Stimulated activated naive CD8-positive, alpha-beta T cell treated with anti-CD3 and anti-CD28 coated beads, Interleukin-15, Interleukin-2, amounts not matched to agents 100 ng/mL and 50 ng/mL, for 24 hours (primary cell): Measurements from ENCODE around the gene RNF114.
"Not testable (repeated sequence)": the region's sequence is repeated elsewhere in the genome, so short reads cannot be mapped to it uniquely, and the experiment has no call there.

ENCODE experiments used
- H3K27ac Mint-ChIP-seq: one replicate; pipeline ENCODE4 v1.8.0; 2021; ENCODE audit warnings: mild to moderate bottlenecking, mixed read lengths
- H3K27me3 Mint-ChIP-seq: one replicate; pipeline ENCODE4 v1.8.0; 2021; ENCODE audit warnings: mixed read lengths
- H3K36me3 Mint-ChIP-seq: one replicate; pipeline ENCODE4 v1.8.0; 2021; ENCODE audit warnings: low read depth, mixed read lengths
- H3K4me1 Mint-ChIP-seq: one replicate; pipeline ENCODE4 v1.8.0; 2021; ENCODE audit warnings: low read depth, mixed read lengths
- H3K4me3 Mint-ChIP-seq: one replicate; pipeline ENCODE4 v1.8.0; 2021; ENCODE audit warnings: mild to moderate bottlenecking, mixed read lengths
- H3K9me3 Mint-ChIP-seq: one replicate; pipeline ENCODE4 v1.8.0; 2021; ENCODE audit warnings: mixed read lengths

Gene RNF114

DNA sequence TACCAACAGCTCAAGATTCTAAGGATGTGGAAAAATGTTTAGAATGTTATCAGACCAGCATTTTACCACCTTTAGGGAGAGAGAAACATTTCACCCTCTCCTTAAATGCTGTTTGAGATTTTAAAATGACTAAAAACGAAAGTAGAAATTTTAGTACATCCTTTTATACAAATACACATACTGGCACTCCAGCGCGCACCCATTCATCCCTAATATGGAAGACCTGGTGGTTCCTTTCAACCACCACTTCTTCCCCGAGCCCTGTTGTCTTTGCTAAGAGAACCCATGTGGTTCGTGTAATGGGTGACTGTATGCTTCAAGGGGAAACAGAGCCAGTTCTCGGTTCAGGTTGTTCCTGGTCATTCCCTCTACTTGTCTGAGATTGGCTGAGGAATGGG, 42.1 kb upstream of the RNF114 start:
- Mint-ChIP-seq H3K27ac (peak overlapping the region; percentile 99), H3K4me1 (peaks cover 35% of the 10 kb centered on the region), H3K4me3 (peak overlapping the region; percentile 73), H3K36me3 (peaks cover 4% of the 10 kb centered on the region), H3K27me3 (no peaks in the 10 kb centered on the region), H3K9me3 (no peaks in the 10 kb centered on the region)

DNA sequence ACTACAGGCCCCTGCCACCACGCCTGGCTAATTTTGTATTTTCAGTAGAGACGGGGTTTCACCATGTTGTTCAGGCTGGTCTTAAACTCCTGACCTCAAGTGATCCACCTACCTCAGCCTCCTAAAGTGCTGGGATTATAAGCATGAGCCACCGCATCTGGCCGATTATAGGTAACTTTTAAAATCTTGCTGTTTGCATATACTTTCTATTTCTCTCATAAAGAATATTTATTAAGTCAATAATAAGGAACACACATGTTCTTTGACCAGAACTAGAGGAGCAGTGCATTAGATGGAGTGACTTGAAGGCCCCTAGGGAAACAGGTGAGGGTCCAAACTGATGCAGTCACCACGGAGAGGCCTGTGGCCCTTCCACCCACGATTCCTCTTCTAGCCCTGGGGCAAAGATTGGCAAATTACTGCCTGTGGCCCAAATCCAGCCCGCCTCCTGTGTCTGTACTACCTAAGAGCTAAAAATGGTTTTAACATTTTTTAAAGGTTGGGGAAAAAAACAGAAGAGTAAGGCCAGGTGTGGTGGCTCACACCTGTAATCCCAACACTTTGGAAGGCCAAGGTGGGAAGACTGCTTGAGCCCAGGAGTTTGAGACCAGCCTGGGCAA, 40.6 kb upstream of the RNF114 start:
- H3K27me3 Mint-ChIP-seq, result not testable (repeated sequence)

DNA sequence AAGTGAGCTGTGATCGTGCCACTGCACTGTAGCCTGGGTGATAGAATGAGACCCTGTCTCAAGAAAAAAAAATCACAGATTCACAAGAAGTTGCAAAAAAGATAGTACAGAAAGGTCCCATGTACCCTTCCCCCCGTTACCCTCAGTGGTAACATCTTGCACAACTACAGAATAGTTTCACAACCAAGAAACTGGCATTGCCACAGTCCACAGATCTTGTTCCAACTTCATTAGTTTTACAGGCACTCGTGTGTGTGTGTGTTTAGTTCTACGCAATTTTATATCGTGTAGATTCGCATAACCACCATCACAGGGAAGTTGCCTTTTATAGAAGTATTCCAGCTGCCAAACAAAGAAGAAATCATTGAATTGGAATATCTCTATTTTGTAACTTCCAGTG, 40.0 kb upstream of the RNF114 start:
- no peak overlapping the region for H3K27ac Mint-ChIP-seq
- no peak overlapping the region for H3K4me3 Mint-ChIP-seq
- peaks cover 35% of the 10 kb centered on the region for H3K4me1 Mint-ChIP-seq
- no peaks in the 10 kb centered on the region for H3K36me3 Mint-ChIP-seq
- no peaks in the 10 kb centered on the region for H3K27me3 Mint-ChIP-seq
- H3K9me3 Mint-ChIP-seq, result no peaks in the 10 kb centered on the region

More for the DNA sequence above, 40.6 kb upstream of the RNF114 start:
- H3K4me1 Mint-ChIP-seq, result peaks cover 35% of the 10 kb centered on the region
- not testable (repeated sequence) for H3K36me3 Mint-ChIP-seq, H3K27ac Mint-ChIP-seq, H3K9me3 Mint-ChIP-seq, H3K4me3 Mint-ChIP-seq

DNA sequence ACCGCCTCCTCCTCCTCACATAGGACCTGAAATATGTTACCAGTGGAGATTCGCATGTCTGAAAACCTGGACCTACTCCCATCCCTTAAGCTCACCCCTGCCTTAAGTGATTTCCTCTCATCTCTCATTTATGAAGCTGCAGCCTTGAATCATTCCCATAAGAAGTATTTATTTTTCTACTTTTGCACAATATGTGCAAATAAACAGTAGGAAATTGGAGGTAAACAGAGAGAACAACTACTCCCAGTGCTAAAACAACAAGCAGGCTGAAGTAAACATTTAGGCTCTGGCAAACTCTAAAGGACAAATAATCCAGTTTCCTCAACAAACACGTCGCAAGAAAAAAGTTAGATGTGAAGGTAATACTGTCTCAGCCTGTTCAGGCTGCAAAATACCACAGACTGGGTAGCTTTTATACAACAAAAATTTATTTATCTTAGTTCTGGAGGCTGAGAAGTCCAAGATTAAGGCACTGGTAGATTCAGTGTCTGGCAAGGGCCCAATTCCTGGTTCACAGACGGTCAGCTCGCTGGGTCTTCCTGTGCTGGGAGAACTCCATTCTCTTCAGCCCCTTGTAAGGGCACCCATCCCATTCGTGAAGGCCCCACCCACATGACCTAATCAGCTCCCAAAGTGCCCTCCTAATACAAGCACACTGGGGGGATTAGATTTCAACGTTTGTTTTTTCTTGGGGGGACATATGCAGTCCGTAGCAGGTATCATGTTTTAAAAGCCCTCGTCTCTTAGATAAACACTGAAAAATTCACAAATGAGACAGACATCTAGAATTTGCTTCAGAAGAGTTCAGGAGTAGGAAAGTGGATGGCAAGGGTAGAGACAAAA, 36.4 kb upstream of the RNF114 start:
- no peak overlapping the region for H3K27ac Mint-ChIP-seq
- H3K4me1 Mint-ChIP-seq, result peaks cover 4% of the 10 kb centered on the region
- H3K9me3 Mint-ChIP-seq, result no peaks in the 10 kb centered on the region
- peaks cover 18% of the 10 kb centered on the region for H3K36me3 Mint-ChIP-seq
- H3K27me3 Mint-ChIP-seq, result no peaks in the 10 kb centered on the region
- no peak overlapping the region for H3K4me3 Mint-ChIP-seq

DNA sequence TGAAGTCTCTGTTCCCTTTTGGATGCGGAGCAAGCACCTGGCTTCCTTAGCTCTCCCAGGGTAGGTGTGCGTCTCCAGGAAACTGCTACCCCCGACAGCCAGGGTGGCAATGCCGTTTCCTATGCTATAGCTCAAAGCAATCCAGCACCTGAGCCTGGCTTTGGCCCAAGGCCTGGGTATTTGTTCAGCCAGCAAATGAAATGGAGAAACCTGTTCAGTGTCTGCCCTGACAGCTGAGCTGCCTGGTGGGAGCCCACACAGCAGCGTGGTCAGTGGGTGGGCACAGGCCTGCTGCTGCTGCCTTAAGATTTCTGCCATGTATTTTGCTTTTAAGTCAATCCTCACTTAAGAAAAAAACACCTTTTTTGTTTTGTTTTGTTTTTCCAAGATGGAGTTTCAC, 34.6 kb upstream of the RNF114 start:
- Mint-ChIP-seq H3K4me3 (no peak overlapping the region), H3K27me3 (no peaks in the 10 kb centered on the region), H3K27ac (no peak overlapping the region), H3K9me3 (no peaks in the 10 kb centered on the region), H3K36me3 (peaks cover 33% of the 10 kb centered on the region), H3K4me1 (no peaks in the 10 kb centered on the region)

DNA sequence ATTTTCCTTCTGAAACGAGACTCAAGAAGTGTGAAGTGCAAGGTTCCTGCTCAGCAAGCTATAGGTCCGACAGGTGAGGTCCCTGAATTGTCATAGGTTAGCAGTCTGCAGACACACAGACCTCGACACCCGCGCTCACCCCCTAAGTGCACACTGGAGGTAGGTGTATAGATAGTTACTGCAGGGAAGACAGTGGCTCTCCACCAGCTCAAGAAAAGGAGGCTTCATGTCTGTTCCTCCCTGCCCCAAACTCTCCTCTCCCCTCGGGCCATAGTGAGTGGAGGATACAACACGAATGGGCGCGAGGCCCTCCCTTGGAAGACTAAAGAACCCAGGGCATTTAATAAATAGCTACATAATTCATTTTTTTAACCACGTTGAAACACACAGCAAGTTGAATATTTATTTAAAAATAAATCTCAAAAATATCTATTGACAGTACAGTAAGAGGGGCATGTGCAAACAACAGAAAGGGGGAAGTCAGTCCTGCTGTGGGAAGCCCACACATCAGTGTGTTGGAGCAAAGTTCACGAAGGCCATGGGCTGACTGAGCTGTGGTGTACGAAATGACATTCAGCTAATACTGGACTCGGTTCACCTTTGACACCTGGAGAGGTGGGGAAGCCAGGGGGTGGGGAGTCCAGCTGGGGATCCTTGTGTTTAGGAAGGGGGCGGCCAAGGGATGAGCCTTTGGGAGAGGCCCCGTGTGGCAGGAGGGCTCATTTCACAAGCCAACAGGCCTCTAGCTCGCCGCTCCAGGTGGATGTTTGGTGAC, 31.6 kb upstream of the RNF114 start:
- Mint-ChIP-seq H3K4me1 (no peaks in the 10 kb centered on the region), H3K27ac (no peak overlapping the region), H3K36me3 (peaks cover 49% of the 10 kb centered on the region), H3K9me3 (no peaks in the 10 kb centered on the region), H3K4me3 (no peak overlapping the region), H3K27me3 (no peaks in the 10 kb centered on the region)

DNA sequence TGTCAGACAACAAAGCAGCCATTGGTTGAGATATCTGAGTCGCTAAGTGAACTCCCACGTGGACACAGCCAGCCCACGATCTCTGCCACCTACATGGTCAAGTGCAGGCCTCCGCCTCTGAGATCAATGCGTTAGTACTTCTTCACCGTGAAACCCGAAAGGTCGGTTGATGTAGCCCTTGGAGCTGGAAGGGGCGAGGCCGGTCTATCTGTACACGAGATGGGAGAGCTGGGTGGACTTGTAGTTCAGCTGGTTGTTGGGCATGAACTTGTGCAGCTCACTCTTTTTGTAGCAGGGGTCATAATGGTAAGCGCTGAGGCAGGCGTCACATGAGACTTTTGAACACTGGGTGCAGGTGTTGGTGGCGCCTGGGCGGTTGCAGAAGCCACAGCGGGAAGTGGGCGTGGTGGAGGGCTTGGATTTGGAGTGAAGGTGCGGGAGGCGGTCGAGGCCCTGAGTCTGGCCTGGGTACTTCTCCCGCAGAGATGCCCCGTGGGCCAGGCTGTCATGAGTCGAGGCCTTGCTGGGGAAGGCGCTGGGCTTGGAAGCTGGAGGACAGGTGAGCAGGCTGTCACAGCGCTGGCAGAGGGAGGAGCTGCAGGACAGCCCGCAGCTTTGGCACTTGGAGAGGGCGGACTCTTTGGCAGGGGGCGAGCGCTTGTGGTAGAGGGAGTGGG, 30.6 kb upstream of the RNF114 start:
- no peaks in the 10 kb centered on the region for H3K9me3 Mint-ChIP-seq
- H3K4me1 Mint-ChIP-seq, result no peaks in the 10 kb centered on the region
- no peak overlapping the region for H3K4me3 Mint-ChIP-seq
- H3K36me3 Mint-ChIP-seq, result peaks cover 51% of the 10 kb centered on the region
- H3K27me3 Mint-ChIP-seq, result no peaks in the 10 kb centered on the region
- no peak overlapping the region for H3K27ac Mint-ChIP-seq

DNA sequence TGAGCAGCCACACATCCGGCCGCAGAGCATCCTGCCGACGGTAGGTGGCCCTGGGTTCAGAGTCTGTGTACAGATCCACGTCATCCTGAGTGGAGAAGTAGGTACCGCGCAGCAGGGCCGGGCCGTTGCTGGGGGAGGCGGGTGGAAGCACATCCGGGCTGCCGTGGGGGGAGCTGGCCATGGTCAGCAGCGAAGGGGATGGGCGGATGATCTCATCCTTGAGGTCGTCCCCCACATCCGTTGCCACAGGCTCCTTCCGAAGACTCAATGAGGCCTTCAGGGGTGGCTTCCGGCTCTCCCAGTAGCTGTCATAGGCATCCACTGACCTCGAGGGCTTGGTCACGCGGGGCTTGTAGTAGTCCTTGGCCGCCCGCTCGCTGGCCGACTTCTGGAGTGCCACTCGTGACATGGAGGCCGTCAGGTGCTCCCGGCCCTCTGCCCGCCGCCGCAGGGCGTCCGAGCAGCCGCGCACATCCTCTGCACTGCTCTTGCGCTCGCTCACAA, 30.0 kb upstream of the RNF114 start:
- Mint-ChIP-seq H3K27me3 (no peaks in the 10 kb centered on the region), H3K4me1 (no peaks in the 10 kb centered on the region), H3K27ac (no peak overlapping the region), H3K36me3 (peaks cover 51% of the 10 kb centered on the region), H3K9me3 (no peaks in the 10 kb centered on the region), H3K4me3 (no peak overlapping the region)

DNA sequence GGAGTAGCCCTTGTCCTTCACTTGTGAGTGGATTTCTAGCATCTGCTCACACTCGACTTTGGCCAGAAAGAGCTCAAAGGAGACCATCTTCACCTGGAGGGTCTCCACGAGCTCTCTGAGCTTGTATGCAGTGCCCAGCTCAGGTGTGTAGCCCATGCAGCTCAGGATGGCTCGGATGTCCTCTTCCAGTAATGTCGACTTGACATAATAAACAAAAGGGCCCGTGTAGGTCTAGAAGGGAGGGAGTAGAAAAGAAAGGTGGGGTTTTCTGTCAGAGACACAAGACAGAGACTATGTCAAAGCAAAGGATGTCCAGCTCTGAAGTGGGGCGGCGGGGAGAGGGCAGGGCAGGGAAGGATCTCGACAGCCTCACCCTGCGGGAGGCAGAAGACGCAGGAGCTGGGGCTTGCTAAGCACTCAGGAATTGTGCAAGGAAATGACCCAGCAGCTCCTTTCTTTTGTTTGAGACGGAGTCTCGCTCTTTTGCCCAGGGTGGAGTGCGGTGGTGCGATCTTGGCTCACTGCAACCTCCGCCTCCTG, 29.5 kb upstream of the RNF114 start:
- no peaks in the 10 kb centered on the region for H3K4me1 Mint-ChIP-seq
- H3K27ac Mint-ChIP-seq, result no peak overlapping the region
- no peak overlapping the region for H3K4me3 Mint-ChIP-seq
- H3K36me3 Mint-ChIP-seq, result peaks cover 51% of the 10 kb centered on the region
- no peaks in the 10 kb centered on the region for H3K9me3 Mint-ChIP-seq
- no peaks in the 10 kb centered on the region for H3K27me3 Mint-ChIP-seq

DNA sequence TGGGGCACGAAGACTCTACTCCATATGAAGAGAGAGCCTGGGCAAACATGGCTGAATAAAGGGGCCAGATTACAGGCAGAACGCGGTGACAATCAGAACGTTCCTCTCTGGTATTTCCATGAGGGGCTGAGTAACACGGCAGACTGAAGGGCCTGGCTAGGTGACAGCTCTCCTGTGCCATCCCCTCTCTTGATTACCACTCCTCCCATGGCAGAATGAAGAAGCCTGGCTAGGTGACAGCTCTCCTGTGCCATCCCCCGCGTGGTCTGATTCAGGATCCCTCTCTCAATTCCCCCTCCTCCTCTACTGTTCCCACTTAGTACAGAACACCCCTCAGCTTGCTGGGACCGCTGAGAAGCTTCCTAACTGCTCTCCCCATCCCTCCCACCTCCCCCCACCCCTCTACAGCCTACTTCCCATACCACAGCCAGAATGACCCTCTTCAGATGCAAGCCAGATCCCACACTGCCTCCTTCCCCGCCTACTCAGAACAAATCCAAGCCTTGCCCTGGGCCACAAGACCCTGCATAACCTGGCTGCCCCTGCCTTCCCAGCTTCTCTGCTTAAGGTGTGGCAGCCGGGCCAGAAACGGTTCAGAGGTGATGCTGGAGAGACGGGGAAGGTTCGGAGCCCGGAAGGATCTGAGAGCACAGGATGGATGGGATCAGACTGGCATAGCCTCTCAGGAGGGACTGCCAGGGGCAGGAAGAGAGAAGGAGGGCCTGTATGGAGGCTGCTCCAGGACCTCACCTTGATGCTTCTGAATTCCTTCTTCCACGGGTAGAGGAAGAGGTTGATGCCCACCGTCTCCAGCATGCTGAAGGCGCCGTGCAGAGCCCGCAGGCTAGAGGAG, 28.6 kb upstream of the RNF114 start:
- H3K27me3 Mint-ChIP-seq, result no peaks in the 10 kb centered on the region
- peaks cover 3% of the 10 kb centered on the region for H3K4me1 Mint-ChIP-seq
- no peak overlapping the region for H3K27ac Mint-ChIP-seq
- no peaks in the 10 kb centered on the region for H3K9me3 Mint-ChIP-seq
- no peak overlapping the region for H3K4me3 Mint-ChIP-seq
- H3K36me3 Mint-ChIP-seq, result peaks cover 50% of the 10 kb centered on the region

DNA sequence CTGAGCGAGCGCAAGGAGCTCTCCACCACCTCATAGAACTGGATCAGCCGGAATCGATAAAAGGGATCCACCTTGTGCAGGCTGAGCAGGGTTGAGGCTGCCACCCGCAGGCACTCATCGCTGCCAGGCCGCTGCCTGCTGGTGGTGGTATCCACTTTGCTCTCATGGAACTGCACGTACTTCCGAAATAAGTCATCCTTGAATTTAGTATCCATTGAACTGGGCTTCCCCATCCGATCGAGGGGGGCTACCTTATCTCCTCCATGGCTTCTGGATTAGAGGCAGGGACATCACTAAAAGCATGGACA, 28.0 kb upstream of the RNF114 start:
- H3K27ac Mint-ChIP-seq, result no peak overlapping the region
- H3K4me1 Mint-ChIP-seq, result peaks cover 9% of the 10 kb centered on the region
- H3K27me3 Mint-ChIP-seq, result no peaks in the 10 kb centered on the region
- H3K9me3 Mint-ChIP-seq, result no peaks in the 10 kb centered on the region
- H3K36me3 Mint-ChIP-seq, result peaks cover 49% of the 10 kb centered on the region
- no peak overlapping the region for H3K4me3 Mint-ChIP-seq

DNA sequence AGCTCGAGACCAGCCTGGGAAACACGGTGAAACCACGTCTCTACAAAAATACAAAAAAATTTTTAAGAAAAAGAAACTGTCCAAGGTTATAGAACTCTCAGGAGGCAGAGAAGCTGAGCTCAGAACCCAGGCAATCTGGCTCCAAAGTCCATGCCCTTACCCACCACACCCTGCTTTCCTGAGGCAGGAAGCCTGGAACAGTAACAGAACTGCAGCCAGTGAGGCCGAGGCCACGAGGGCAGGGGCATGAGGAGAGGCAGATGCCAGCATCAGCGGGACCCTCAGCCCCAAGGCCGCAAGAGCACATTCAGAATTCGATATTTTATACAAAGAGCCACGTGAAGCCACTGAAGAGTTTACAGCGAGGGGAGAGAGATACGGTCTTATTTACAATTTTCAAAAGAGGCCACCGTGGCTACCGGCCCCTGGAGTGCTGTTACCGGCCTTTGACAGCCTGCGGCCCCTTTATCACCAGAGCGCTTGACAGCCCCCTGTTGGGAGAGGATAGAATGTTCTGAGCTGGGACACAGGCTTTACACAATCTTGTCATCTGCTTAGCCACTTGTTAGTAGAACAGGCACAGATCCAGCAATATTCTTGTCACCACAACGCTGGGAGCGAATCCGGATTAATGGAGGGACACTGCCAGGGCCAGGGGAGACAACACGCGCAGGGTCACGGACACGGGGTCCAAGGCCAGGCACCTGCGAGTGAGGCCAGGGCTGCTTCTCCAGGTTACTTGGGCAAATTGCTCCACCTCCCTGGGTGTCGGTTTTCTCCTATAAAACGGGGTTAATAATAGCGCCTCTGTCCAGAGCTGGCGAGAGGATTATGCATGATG, 26.5 kb upstream of the RNF114 start:
- H3K27ac Mint-ChIP-seq, result no peak overlapping the region
- H3K27me3 Mint-ChIP-seq, result no peaks in the 10 kb centered on the region
- H3K4me3 Mint-ChIP-seq, result no peak overlapping the region
- H3K9me3 Mint-ChIP-seq, result no peaks in the 10 kb centered on the region
- H3K4me1 Mint-ChIP-seq, result peaks cover 24% of the 10 kb centered on the region
- peaks cover 37% of the 10 kb centered on the region for H3K36me3 Mint-ChIP-seq

DNA sequence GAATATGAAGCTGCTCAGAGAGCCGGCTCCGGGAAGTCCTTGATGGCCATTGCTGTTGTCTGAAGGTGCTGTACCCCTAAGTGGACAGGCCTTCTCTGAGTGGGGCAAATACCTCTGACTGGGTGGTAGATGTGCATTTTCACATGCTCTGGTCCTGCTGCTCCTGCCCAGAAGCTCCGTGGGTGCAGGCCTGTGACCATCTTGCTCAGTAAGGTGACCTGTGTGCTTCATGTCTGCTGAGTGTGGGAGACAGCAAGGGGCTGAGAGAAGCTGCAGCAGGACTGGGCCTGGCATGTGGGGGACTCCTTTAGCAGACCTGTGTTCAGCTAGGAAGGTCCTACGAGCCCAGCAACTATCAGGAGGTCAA, 25.9 kb upstream of the RNF114 start:
- H3K4me1 Mint-ChIP-seq, result peaks cover 24% of the 10 kb centered on the region
- H3K9me3 Mint-ChIP-seq, result no peaks in the 10 kb centered on the region
- H3K4me3 Mint-ChIP-seq, result no peak overlapping the region
- peaks cover 31% of the 10 kb centered on the region for H3K36me3 Mint-ChIP-seq
- H3K27ac Mint-ChIP-seq, result peak overlapping the region; percentile 11
- no peaks in the 10 kb centered on the region for H3K27me3 Mint-ChIP-seq
